GM18861 (cell line): ENCODE results near the gene UQCRC1.

Source experiments
- ATAC-seq: cut with Tn5 transposase; IDR thresholded peaks from one replicate; pipeline ENCODE4 v1.9.1; 2021; ENCODE audit not compliant: unreplicated experiment

UQCRC1 gene

DNA sequence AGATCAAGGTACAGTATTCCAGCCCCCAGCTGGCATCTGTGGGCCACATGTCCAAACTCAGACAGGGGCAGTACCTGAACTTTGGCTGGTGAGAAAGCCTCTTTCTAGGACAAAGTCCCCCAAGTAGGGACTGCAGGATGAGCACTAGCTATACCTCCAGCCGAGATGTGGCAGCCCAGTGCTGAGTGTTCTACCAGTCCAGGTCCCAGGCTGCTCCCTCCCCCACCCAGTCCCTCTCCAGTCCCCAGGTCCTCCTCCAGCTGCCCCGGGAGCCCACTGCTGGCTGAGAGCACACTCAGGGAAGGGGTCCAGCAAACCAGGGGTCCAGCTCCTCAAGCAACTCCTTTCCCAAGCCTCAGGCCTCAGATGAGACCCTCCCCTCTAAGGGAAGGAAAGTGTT is 24.3 kb upstream of the UQCRC1 start:
- ATAC-seq, result no peak

GRCh38 chr3:48633256-48633655 is 23.8 kb upstream of the UQCRC1 start:
- ATAC-seq, result no peak

GRCh38 chr3:48631516-48632448 is 22.3 kb upstream of the UQCRC1 start:
- no peak for ATAC-seq

- no peak for ATAC-seq
Observed at GRCh38 chr3:48630833-48631232, 21.4 kb upstream of the UQCRC1 start.

DNA sequence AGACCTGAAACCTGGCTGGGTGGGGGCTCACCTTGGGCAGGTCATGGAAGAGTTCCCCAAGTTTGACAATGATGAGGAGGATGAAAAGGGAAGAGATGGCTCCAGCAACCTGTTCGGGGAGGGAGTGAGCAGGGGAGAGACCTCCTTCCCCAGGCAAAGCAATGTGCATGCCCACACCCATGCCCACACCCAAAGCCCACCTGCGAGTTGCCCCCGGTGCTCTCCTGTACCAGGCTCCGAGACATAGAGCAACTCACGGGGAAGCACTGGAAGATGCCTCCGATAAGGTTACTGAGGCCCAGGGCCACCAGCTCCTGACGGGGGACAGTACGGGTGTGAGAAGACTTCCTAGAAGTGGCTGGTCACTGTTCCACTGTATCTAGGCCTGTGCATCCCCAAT is 21.0 kb upstream of the UQCRC1 start:
- ATAC-seq, result no peak

DNA sequence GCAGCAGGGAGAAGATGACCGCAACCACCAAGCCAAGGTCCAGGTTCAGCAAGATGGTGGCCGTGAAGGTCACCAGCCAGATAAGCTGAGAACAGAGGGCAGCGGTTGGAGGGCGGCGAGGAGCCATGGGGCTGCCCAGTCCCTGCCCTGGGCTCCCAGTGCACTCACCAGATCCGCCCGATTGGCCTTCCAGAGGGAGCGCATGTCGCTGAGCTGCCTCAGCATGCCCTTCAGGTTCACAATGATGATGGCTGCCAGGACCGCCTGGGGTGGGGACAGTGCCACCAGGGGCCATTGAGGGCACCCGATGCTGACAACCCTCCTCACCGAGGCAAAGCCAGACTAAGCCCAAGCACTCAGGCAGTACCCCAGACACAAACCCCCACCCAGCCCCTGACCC is 20.4 kb upstream of the UQCRC1 start:
- no peak for ATAC-seq

- no peak for ATAC-seq
Observed at GRCh38 chr3:48628277-48629017, 19.0 kb upstream of the UQCRC1 start.

DNA sequence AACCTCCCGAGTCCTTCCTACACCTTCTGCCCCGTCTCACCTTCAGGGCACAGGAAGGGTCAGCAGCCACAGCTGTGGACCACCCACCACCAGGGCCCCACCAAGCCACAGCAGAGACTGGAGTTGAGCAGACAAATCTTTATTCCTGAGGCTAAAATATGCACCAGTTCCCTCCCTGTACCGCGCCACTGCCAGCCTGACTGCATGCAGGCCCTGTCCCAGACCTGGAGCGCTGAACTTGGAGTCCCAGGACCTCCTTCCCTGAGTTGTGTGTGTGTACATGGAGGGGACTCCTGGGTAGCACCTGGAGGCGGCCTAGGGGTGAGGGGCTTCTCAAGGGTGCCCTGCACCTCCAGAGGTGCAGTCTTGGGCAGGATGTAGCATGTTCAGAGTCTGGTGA is 16.2 kb upstream of the UQCRC1 start:
- ATAC-seq, result no peak

GRCh38 chr3:48624767-48625166 is 15.3 kb upstream of the UQCRC1 start:
- ATAC-seq, result no peak

DNA sequence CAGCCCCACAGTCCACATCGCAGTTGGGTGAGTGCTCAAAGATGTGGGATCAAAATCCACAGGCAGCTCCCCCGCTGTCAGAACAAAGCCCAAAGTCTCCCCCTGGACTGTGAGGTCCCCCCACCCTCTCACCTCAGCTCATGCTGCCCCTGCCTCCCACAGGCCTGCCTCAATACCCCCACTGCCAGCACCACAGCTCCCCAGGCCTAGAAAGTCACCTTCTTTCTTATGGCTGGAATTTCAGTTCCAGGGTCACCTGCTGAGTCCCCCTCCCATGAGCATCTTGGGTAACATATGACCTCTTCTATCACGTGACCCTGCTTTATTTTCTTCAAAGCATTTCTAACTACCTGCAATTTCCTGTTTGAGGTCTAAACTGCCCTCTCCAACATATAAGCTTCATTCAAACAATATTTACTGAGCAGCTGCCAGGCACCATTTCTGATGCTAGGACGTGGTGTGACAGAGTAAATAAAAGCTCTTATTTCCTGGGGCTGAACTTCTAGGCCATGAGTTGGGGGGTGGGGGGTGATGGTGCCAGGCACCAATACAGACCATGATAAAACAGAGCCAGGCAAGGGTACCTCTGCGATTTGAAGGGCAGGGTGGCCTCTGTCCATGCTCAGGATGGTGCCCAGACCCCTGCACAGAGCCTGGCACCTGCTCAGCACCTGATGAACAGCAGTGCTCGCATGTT is 14.6 kb upstream of the UQCRC1 start:
- no peak for ATAC-seq

DNA sequence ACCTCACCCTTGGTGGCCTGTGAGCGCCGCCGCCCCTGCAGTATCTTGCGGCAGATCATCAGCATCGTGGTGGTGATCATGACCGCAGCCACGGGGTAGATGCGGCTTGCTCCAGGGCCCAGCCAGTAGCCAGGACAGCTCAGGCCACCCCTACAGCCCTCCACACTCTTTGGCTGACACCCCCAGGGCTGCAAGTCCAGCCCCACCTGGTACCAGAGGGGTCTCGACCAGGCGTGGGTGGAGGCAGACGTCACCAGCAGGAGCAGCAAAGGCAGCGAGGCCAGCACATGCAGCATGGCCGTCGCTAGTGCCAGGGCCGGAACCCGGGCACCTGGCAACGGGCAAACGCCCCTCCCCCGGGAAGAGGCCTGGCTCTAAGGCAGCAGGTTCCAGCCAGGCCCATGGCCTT is 12.0 kb upstream of the UQCRC1 start, which contains the start of gene TMEM89:
Gene TMEM89 (minus strand): TSS at position 309 of the 409 bp plus-strand sequence. CDS start 13 bp downstream, at position 296.
- no peak for ATAC-seq

GRCh38 chr3:48619541-48620524 is 10.4 kb upstream of the UQCRC1 start:
- no peak for ATAC-seq

DNA sequence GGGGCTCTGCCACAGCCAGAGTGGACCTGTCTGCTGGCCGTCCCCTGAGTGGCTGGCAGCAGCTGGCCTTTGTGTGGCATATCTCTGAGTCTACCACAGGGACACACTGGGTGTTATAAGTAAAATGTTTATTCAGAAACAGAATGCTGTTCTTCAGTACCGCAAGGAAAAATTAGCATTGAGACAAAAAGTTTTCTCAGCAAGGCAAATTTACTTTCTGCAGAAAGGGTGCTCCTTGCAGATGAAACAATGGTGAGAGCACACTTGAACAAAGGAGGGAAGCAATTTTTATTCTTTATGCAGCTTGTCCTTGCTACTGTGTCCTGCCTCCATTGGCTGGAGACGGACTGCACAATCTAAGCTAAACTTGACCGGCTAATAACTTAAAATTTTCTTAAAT is 8.1 kb upstream of the UQCRC1 start:
- ATAC-seq, result no peak

- no peak for ATAC-seq
Observed at GRCh38 chr3:48614044-48614443, 4.6 kb upstream of the UQCRC1 start.

GRCh38 chr3:48612309-48612708 is 2.9 kb upstream of the UQCRC1 start:
- no peak for ATAC-seq

DNA sequence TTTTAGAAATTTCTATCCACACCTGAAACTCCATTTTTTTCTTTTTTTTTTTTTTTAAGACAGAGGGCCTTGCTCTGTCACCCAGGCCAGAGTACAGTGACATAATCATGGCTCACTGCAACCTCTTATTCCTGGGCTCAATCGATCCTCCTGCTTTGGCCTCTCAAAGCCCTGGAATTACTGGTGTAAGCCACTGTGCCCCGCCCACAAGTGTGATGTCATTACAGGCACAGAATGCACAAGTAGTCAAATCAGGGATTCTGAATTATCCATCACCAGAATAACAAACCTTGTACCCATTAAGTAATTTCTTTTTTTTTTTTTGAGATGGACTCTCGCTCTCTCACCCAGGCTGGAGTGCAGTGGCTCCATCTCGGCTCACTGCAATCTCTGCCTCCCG is 1.9 kb downstream of the UQCRC1 start:
- no peak for ATAC-seq

- ATAC-seq, result no peak
Observed at GRCh38 chr3:48601622-48601994, 7.8 kb downstream of the UQCRC1 start.

GRCh38 chr3:48600711-48601621 is 8.5 kb downstream of the UQCRC1 start:
- no peak for ATAC-seq
